ENCODE data around the gene GRIN1.

The GRIN1 gene

GRCh38 chr9:137146527-137146918 lies 7.6 kb downstream of the GRIN1 start:
- DNase-seq (ENCODE audit: low spot score): no peak
- in situ Hi-C loops (cut with MboI; ENCODE audit: low sequenced_read_pairs, unreplicated experiment): no loop called here
- TF ChIP-seq CTCF (IDR thresholded peaks at IDR 0.05; ENCODE audit: borderline replicate concordance, control extremely low read depth, extremely low read depth, insufficient read depth, missing control alignments): no peak

GRCh38 chr9:137147091-137147792 lies 8.3 kb downstream of the GRIN1 start:
- in situ Hi-C loops (cut with MboI; ENCODE audit: low sequenced_read_pairs, unreplicated experiment): no loop called here
- DNase-seq (ENCODE audit: low spot score): no peak
- TF ChIP-seq CTCF (IDR thresholded peaks at IDR 0.05; ENCODE audit: borderline replicate concordance, control extremely low read depth, extremely low read depth, insufficient read depth, missing control alignments): no peak

GRCh38 chr9:137147793-137148160 lies 8.8 kb downstream of the GRIN1 start:
- in situ Hi-C loops (cut with MboI; ENCODE audit: low sequenced_read_pairs, unreplicated experiment): no loop called here
- DNase-seq (ENCODE audit: low spot score): no peak
- no peak for TF ChIP-seq CTCF (IDR thresholded peaks at IDR 0.05; ENCODE audit: borderline replicate concordance, control extremely low read depth, extremely low read depth, insufficient read depth, missing control alignments)

GRCh38 chr9:137148242-137148641 lies 9.3 kb downstream of the GRIN1 start:
- DNase-seq (ENCODE audit: low spot score): no peak

GRCh38 chr9:137148661-137149060 lies 9.7 kb downstream of the GRIN1 start:
- TF ChIP-seq CTCF (IDR thresholded peaks at IDR 0.05; ENCODE audit: borderline replicate concordance, control extremely low read depth, extremely low read depth, insufficient read depth, missing control alignments): no peak
- no peak for DNase-seq (ENCODE audit: low spot score)
- in situ Hi-C loops (cut with MboI; ENCODE audit: low sequenced_read_pairs, unreplicated experiment): no loop called here

More at GRCh38 chr9:137148242-137148641, 9.3 kb downstream of the GRIN1 start:
- TF ChIP-seq CTCF (IDR thresholded peaks at IDR 0.05; ENCODE audit: borderline replicate concordance, control extremely low read depth, extremely low read depth, insufficient read depth, missing control alignments): no peak
- in situ Hi-C loops (cut with MboI; ENCODE audit: low sequenced_read_pairs, unreplicated experiment): no loop called here

GRCh38 chr9:137149363-137149762 lies 10.4 kb downstream of the GRIN1 start:
- no peak for DNase-seq (ENCODE audit: low spot score)
- TF ChIP-seq CTCF (IDR thresholded peaks at IDR 0.05; ENCODE audit: borderline replicate concordance, control extremely low read depth, extremely low read depth, insufficient read depth, missing control alignments): no peak
- in situ Hi-C loops (cut with MboI; ENCODE audit: low sequenced_read_pairs, unreplicated experiment): no loop called here
